ENCODE measurements around the gene TNIK. TPM values are rescaled to one million over a fixed set of nuclear protein-coding genes. Genes with fewer than 3 reads are reported as not detected.
A peak's percentile ranks its signal among the peaks of the same experiment; 100 is the strongest.

TNIK gene
- total and polyA plus RNA-seq, 2 donors, result 6.5 to 9.0 TPM

GRCh38 chr3:171055336-171056178, 404.6 kb downstream of the TNIK start:
- no peaks in the 10 kb centered on the region for H3K9me3 ChIP-seq (ENCODE audit: control insufficient read depth in 2 of 2, insufficient read depth in 1 of 2, low read length in 1 of 2)
- 92% methylated on average over 4 of the region's 4 CpGs for WGBS
- DNase-seq (ENCODE audit: low read depth in 6 of 9, low spot score in 9 of 9), result no peak
- no peak overlapping the region for H3K27ac ChIP-seq (ENCODE audit: low read depth in 1 of 2, low read length in 1 of 2)
- no peak overlapping the region for H3K4me3 ChIP-seq (ENCODE audit: low read length in 2 of 2)
- H3K4me1 ChIP-seq (ENCODE audit: control insufficient read depth in 2 of 2, insufficient read depth in 2 of 2, low read length in 2 of 2), result no peaks in the 10 kb centered on the region
- no peaks in the 10 kb centered on the region for H3K27me3 ChIP-seq (ENCODE audit: control insufficient read depth in 2 of 2, insufficient read depth in 1 of 2, low read length in 1 of 2)
- H3K36me3 ChIP-seq (ENCODE audit: control insufficient read depth in 2 of 2, insufficient read depth in 2 of 2, low read length in 1 of 2), result no peaks in the 10 kb centered on the region

GRCh38 chr3:171054921-171055320, 405.3 kb downstream of the TNIK start:
- Histone ChIP-seq H3K4me3 (ENCODE audit: low read length in 2 of 2) (no peak overlapping the region), H3K27me3 (ENCODE audit: control insufficient read depth in 2 of 2, insufficient read depth in 1 of 2, low read length in 1 of 2) (no peaks in the 10 kb centered on the region), H3K9me3 (ENCODE audit: control insufficient read depth in 2 of 2, insufficient read depth in 1 of 2, low read length in 1 of 2) (no peaks in the 10 kb centered on the region), H3K27ac (ENCODE audit: low read depth in 1 of 2, low read length in 1 of 2) (no peak overlapping the region), H3K4me1 (ENCODE audit: control insufficient read depth in 2 of 2, insufficient read depth in 2 of 2, low read length in 2 of 2) (no peaks in the 10 kb centered on the region), H3K36me3 (ENCODE audit: control insufficient read depth in 2 of 2, insufficient read depth in 2 of 2, low read length in 1 of 2) (no peaks in the 10 kb centered on the region)
- no peak for DNase-seq (ENCODE audit: low read depth in 6 of 9, low spot score in 9 of 9)

- no peaks in the 10 kb centered on the region for H3K36me3 ChIP-seq (ENCODE audit: control insufficient read depth in 2 of 2, insufficient read depth in 2 of 2, low read length in 1 of 2)
- WGBS, result 90% methylated on average over 1 of the region's 1 CpG
- H3K27me3 ChIP-seq (ENCODE audit: control insufficient read depth in 2 of 2, insufficient read depth in 1 of 2, low read length in 1 of 2), result no peaks in the 10 kb centered on the region
- no peak overlapping the region for H3K27ac ChIP-seq (ENCODE audit: low read depth in 1 of 2, low read length in 1 of 2)
- no peak overlapping the region for H3K4me3 ChIP-seq (ENCODE audit: low read length in 2 of 2)
- H3K4me1 ChIP-seq (ENCODE audit: control insufficient read depth in 2 of 2, insufficient read depth in 2 of 2, low read length in 2 of 2), result no peaks in the 10 kb centered on the region
- DNase-seq (ENCODE audit: low read depth in 6 of 9, low spot score in 9 of 9), result no peak
- no peaks in the 10 kb centered on the region for H3K9me3 ChIP-seq (ENCODE audit: control insufficient read depth in 2 of 2, insufficient read depth in 1 of 2, low read length in 1 of 2)
Measured at GRCh38 chr3:171054231-171054630, 406.0 kb downstream of the TNIK start.

GRCh38 chr3:171049861-171050444, 410.3 kb downstream of the TNIK start:
- peak in 5 of 9 donors; percentile 4 to 55 (median 15) for DNase-seq (ENCODE audit: low read depth in 6 of 9, low spot score in 9 of 9)
- H3K36me3 ChIP-seq (ENCODE audit: control insufficient read depth in 2 of 2, insufficient read depth in 2 of 2, low read length in 1 of 2), result no peaks in the 10 kb centered on the region
- H3K4me1 ChIP-seq (ENCODE audit: control insufficient read depth in 2 of 2, insufficient read depth in 2 of 2, low read length in 2 of 2), result no peaks in the 10 kb centered on the region
- H3K27ac ChIP-seq (ENCODE audit: low read depth in 1 of 2, low read length in 1 of 2), result no peak overlapping the region
- WGBS, result 32% methylated on average over 6 of the region's 6 CpGs
- no peak overlapping the region for H3K4me3 ChIP-seq (ENCODE audit: low read length in 2 of 2)
- no peaks in the 10 kb centered on the region for H3K27me3 ChIP-seq (ENCODE audit: control insufficient read depth in 2 of 2, insufficient read depth in 1 of 2, low read length in 1 of 2)
- H3K9me3 ChIP-seq (ENCODE audit: control insufficient read depth in 2 of 2, insufficient read depth in 1 of 2, low read length in 1 of 2), result no peaks in the 10 kb centered on the region

- no peaks in the 10 kb centered on the region for H3K4me1 ChIP-seq (ENCODE audit: control insufficient read depth in 2 of 2, insufficient read depth in 2 of 2, low read length in 2 of 2)
- H3K36me3 ChIP-seq (ENCODE audit: control insufficient read depth in 2 of 2, insufficient read depth in 2 of 2, low read length in 1 of 2), result no peaks in the 10 kb centered on the region
- H3K27ac ChIP-seq (ENCODE audit: low read depth in 1 of 2, low read length in 1 of 2), result no peak overlapping the region
- WGBS, result 72% methylated on average over 4 of the region's 4 CpGs
- no peaks in the 10 kb centered on the region for H3K9me3 ChIP-seq (ENCODE audit: control insufficient read depth in 2 of 2, insufficient read depth in 1 of 2, low read length in 1 of 2)
- no peaks in the 10 kb centered on the region for H3K27me3 ChIP-seq (ENCODE audit: control insufficient read depth in 2 of 2, insufficient read depth in 1 of 2, low read length in 1 of 2)
- no peak overlapping the region for H3K4me3 ChIP-seq (ENCODE audit: low read length in 2 of 2)
- DNase-seq (ENCODE audit: low read depth in 6 of 9, low spot score in 9 of 9), result no peak
Measured at GRCh38 chr3:171046760-171047159, 413.4 kb downstream of the TNIK start.

- Histone ChIP-seq H3K36me3 (ENCODE audit: control insufficient read depth in 2 of 2, insufficient read depth in 2 of 2, low read length in 1 of 2) (no peaks in the 10 kb centered on the region), H3K9me3 (ENCODE audit: control insufficient read depth in 2 of 2, insufficient read depth in 1 of 2, low read length in 1 of 2) (no peaks in the 10 kb centered on the region), H3K27me3 (ENCODE audit: control insufficient read depth in 2 of 2, insufficient read depth in 1 of 2, low read length in 1 of 2) (no peaks in the 10 kb centered on the region), H3K4me3 (ENCODE audit: low read length in 2 of 2) (no peak overlapping the region), H3K4me1 (ENCODE audit: control insufficient read depth in 2 of 2, insufficient read depth in 2 of 2, low read length in 2 of 2) (no peaks in the 10 kb centered on the region), H3K27ac (ENCODE audit: low read depth in 1 of 2, low read length in 1 of 2) (no peak overlapping the region)
- WGBS, result 96% methylated on average over 14 of the region's 14 CpGs
- no peak for DNase-seq (ENCODE audit: low read depth in 6 of 9, low spot score in 9 of 9)
Measured at GRCh38 chr3:171044835-171045793, 415.1 kb downstream of the TNIK start.

- no peak overlapping the region for H3K4me3 ChIP-seq (ENCODE audit: low read length in 2 of 2)
- no peak for DNase-seq (ENCODE audit: low read depth in 6 of 9, low spot score in 9 of 9)
- no peaks in the 10 kb centered on the region for H3K4me1 ChIP-seq (ENCODE audit: control insufficient read depth in 2 of 2, insufficient read depth in 2 of 2, low read length in 2 of 2)
- no peaks in the 10 kb centered on the region for H3K36me3 ChIP-seq (ENCODE audit: control insufficient read depth in 2 of 2, insufficient read depth in 2 of 2, low read length in 1 of 2)
- no peak overlapping the region for H3K27ac ChIP-seq (ENCODE audit: low read depth in 1 of 2, low read length in 1 of 2)
- H3K27me3 ChIP-seq (ENCODE audit: control insufficient read depth in 2 of 2, insufficient read depth in 1 of 2, low read length in 1 of 2), result no peaks in the 10 kb centered on the region
- no peaks in the 10 kb centered on the region for H3K9me3 ChIP-seq (ENCODE audit: control insufficient read depth in 2 of 2, insufficient read depth in 1 of 2, low read length in 1 of 2)
- WGBS, result 43% methylated on average over 1 of the region's 1 CpG
Measured at GRCh38 chr3:171044384-171044783, 415.8 kb downstream of the TNIK start.

- no peaks in the 10 kb centered on the region for H3K27me3 ChIP-seq (ENCODE audit: control insufficient read depth in 2 of 2, insufficient read depth in 1 of 2, low read length in 1 of 2)
- no peak for DNase-seq (ENCODE audit: low read depth in 6 of 9, low spot score in 9 of 9)
- no peak overlapping the region for H3K4me3 ChIP-seq (ENCODE audit: low read length in 2 of 2)
- H3K27ac ChIP-seq (ENCODE audit: low read depth in 1 of 2, low read length in 1 of 2), result no peak overlapping the region
- H3K36me3 ChIP-seq (ENCODE audit: control insufficient read depth in 2 of 2, insufficient read depth in 2 of 2, low read length in 1 of 2), result no peaks in the 10 kb centered on the region
- no peaks in the 10 kb centered on the region for H3K4me1 ChIP-seq (ENCODE audit: control insufficient read depth in 2 of 2, insufficient read depth in 2 of 2, low read length in 2 of 2)
- H3K9me3 ChIP-seq (ENCODE audit: control insufficient read depth in 2 of 2, insufficient read depth in 1 of 2, low read length in 1 of 2), result no peaks in the 10 kb centered on the region
- WGBS, result 92% methylated on average over 1 of the region's 1 CpG
Measured at GRCh38 chr3:171039674-171040073, 420.5 kb downstream of the TNIK start.

- Histone ChIP-seq H3K9me3 (ENCODE audit: control insufficient read depth in 2 of 2, insufficient read depth in 1 of 2, low read length in 1 of 2) (no peaks in the 10 kb centered on the region), H3K4me1 (ENCODE audit: control insufficient read depth in 2 of 2, insufficient read depth in 2 of 2, low read length in 2 of 2) (no peaks in the 10 kb centered on the region), H3K36me3 (ENCODE audit: control insufficient read depth in 2 of 2, insufficient read depth in 2 of 2, low read length in 1 of 2) (no peaks in the 10 kb centered on the region), H3K27ac (ENCODE audit: low read depth in 1 of 2, low read length in 1 of 2) (no peak overlapping the region), H3K27me3 (ENCODE audit: control insufficient read depth in 2 of 2, insufficient read depth in 1 of 2, low read length in 1 of 2) (no peaks in the 10 kb centered on the region), H3K4me3 (ENCODE audit: low read length in 2 of 2) (no peak overlapping the region)
- WGBS, result 96% methylated on average over 1 of the region's 1 CpG
- DNase-seq (ENCODE audit: low read depth in 6 of 9, low spot score in 9 of 9), result no peak
Measured at GRCh38 chr3:171038342-171038741, 421.9 kb downstream of the TNIK start.
